NCI-H2171 (cell line): Measurements from ENCODE around the gene PTGR3.

Experiments used
- DNase-seq: peaks from one replicate; lab custom pipeline; 2025; lab: John Stamatoyannopoulos, UW

PTGR3 gene

DNA sequence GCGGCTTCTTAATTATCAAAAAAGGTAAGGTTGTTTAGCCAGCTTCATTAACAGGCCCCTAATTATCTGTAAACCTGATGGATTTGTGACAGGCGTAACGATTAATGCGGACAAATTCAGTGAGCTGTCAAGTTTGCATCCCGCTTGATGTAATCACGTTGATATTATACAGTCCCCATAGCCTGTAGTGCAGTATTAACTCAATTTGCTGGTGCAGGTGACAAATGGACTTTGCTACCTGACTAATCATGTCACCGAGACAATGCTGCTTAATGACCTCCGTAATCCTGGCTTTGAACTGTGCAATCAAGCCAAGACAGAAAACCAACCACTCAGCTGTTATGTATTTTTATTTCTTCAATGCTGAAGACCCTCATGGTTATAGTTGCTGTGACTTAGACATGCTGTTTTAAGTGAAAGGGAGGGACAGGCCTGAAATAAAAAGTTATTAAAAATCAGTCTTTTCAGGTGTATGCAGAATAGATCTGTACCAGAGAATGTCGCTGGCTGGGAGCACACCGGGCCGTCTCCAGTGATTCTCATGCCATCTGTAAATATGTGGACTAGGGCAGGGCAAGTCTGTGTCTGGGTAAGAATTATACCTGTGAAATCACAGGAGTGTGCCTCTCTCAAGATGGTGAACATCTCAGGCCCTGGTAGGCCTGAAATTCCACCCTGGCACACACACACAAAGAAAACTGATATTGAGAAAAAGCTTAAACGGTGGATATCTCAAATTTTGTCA, 6.0 kb upstream of the PTGR3 start:
- no peak for DNase-seq

DNA sequence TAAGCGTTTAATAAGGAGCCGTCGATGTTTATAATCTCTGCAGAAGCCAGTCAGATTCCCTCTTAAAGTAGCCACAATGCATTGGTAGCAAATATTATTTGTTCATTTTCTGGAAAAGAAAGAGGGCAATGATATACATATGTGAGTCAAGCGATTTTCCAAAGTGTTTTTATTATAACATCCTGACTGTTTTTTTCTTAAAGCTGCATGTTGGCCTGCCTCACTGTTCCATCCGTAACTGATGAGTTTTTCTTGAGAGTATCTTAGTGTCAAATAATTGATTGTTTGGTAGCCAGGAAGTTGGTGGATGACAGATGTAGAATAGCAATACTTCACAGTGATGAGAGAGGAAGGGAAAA, 5.4 kb upstream of the PTGR3 start:
- no peak for DNase-seq

DNA sequence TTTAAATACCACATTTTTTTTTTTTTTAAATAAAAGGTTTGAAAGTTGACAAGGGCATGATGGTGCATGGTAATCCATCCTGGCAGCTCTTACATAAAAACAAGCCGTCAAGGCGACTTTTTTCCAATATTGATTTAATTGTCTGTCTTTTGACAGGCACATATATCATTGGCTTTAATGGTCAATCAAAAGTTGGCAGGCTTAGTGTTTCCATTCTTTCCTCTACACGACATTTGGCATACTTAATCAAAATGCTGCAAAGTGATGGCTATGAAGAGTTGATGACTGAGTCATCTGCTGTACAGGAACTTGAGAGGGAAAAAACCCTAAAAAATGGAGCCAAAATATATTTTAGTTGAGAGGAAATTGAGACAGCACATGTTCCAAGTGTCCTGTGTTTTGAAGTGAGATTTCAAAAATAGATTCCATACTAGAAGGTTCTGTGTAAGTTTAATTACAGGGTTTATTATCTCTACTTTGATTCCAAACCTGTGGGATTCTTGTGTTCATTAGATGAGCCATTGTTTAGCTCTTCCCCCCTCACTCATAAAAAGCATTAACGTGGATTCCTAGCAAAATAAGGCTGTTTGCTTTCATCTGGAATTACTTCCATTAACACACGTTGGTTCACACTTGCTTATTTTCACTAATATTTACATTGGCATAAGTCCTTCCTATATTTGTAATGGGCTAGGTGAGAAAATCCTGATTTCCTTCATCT, 4.8 kb upstream of the PTGR3 start:
- DNase-seq = no peak

DNA sequence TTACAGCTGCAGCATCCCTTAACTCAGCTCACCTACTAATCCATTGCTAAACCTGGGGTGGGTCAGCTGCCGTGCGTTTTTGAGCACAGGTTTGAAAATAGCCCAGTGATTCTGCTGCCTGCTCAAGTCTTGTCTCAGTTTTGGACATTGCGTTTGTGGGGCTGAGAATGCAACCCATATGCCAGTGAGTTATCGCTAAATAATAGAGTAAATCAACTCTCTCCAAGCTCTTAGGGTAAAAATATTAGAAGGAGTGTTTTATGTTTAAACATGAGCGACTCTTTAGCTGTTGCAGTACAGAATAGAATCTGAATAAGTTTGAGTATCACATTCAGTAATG, 3.8 kb upstream of the PTGR3 start:
- DNase-seq = no peak

DNA sequence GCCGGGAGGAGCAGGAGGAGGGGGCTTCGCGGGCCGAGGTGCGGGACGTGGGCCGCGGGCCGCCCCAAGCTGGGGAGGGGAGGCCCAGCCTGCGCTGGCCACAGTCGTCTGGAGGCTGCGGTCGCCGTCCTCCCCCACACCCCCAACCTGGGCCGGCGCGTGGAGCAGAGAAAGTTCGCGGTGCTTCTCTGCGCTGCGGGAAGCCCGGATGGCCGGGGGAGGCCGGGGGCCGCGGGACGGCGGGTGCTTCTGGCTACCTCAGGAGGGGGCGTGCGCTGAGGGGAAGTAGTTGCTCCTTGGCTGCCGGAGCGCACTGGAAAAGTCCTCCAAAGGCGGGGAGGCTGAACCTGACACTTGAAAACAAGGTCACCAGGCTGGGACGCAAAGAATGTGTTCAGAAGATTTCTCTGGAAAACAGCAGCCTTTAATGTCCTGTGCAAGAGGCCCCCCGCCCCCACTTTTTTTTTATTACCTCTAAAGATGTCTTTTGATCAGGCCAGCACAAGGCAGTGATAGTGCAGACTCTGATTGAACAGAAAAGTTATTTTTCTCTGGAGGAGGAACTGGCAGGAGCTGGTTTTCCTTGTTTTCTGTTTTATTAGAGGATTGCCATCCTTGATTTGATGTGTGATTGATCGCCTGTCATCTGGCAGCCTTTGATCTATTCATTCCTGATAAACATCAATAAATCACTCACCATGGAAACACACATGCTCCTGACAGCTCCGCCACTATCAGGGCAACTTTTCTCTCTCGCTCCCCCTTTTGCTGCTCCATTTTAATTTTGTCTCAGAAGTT, 3.2 kb upstream of the PTGR3 start:
- no peak for DNase-seq

DNA sequence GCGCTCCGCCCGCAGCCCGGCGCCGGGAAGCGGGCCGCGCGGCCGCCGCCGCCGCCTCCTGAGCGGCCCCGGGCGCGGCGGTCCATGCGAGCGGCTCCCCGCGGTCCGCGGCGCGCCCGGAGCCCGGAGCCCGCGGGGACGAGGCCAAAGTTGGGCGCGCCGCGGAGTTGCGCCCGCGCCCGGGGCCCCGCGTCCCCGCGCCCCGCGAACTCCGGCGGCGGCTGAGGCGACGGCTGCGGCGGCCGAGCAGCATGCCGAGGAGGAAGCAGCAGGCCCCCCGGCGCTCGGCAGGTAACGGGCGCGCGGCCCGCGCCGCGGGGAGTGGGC, 2.6 kb upstream of the PTGR3 start:
- DNase-seq = no peak

DNA sequence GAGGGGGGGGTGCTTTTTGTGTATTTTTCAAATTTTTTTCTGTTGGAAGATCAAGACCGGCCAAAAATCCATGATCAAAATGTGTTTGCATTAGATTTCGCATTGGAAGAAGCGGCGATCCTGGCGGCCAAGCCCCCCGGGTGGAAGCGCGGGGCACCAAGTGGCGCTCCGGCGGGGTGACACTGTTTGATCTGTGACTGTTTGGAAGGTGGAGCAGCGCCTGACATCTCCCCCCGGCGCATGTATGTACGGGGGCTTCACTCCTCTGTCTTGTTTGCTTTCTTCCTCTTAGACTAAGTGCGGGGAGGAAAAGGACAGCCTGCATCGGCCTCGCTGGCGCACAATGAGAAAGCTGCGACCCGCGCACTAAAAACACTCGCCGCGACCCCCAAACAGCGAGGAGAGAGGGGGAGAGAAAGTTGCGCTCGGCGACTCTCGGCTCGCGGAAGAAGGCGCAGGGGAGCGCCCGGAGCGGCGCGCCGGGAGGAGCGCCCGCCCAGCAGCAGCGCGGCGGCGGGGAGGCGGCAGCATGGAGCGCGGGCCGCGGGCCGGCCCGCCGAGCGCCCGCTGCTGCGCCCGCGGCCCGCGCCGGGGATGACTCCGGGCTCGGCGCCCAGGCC, 2.2 kb upstream of the PTGR3 start:
- no peak for DNase-seq

DNA sequence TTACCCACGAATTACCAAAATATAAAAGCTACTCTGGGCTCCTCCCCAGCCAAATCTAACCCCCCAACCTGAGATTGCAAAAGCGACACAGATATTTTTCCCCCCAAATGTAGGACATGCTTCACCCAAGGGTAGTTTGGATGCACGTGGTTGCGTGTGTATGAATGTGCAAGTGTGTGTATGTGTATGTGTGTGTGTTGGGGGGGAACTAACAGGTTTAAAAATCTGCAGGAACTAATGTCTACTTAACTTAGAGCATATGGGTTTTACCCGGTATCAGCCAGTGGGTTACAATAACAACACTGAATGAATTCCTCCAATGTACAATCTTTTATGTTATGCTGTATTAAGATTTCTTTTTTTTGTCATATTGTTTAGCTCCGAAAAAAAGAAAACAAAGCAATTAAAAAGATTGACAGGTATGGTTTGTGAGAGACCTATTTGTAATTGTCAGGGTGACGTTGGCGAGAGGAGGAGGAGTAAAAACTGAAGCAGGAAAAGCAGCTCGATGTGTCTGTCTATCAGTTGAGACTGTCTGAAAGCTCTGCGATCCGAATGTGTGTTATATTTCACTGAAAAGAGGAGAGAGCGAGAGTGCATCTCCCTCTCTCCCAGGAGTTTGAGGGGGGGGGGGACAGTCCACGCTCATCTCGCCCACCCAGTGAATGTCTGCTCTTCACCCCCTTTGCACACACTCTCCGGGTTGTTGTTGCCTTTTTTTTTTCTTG, 1.5 kb upstream of the PTGR3 start, which contains the start of gene TSHZ1:
Gene TSHZ1 (plus strand): TSS at position 524 of the 728 bp plus-strand sequence. CDS start 1,080 bp downstream, outside the sequence.
- peak; percentile 51 for DNase-seq

DNA sequence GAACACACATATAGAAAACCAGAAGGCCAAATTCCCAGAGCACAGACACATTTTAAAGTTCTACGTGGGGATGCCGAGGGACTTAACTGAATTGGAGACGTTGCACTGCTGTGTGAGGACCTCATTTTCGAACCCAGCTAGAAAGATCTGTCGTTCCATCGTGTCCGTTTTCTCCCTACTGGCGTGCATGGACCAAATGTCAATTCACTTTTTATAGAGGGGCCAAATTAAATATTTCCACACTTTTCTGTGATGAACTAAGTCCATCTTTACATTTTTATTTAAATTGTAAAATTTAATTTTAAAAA, 966 bp upstream of the PTGR3 start:
- DNase-seq = no peak

DNA sequence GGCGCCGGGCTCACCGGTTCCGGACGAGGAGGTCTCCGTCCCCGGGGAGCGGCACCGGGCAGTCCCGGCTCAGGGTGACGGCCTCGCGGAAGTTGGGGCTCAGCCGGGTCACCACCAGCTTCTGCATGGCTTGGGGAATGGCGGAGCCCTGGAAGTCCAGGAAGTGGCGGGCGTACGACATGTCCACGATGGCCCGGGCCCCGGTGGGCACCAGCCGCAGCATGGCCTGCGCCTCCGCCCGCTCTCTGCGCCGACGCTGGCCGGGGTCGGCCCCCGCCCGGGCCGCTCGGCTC, 157 bp downstream of the PTGR3 start:
- no peak for DNase-seq

DNA sequence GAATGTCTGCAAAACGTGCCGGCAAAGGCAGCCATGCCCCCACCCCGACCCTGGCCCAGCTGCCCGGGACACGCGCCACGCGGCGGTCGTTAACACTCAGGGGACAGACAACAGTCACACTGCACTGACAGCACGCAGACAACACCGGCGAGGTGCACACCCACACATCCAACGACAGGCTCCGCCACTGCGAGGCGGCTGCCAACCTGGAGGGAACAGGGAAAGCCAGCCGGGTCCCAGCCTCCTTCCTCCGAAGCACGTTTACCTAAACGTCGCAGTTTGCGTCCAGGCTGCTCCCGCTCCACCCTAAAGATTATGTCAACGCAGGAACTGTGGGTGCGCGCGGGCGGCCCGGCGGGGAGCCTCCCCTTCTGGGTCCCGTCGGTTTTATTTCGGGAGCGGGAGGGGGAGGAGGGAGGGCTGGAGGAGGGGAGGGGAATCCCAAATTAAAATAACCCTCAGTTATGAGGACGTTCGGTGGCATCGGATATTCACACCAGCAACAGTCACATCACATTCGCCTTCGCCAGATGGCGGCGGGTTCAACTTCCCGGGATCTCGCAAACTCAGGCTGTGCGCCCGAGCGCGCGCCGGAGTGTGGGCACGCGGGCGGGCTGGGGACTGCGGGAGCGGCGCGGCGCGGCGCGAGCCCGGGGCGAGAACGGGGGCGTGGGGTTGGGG, 644 bp downstream of the PTGR3 start:
- DNase-seq = peak; percentile 37

DNA sequence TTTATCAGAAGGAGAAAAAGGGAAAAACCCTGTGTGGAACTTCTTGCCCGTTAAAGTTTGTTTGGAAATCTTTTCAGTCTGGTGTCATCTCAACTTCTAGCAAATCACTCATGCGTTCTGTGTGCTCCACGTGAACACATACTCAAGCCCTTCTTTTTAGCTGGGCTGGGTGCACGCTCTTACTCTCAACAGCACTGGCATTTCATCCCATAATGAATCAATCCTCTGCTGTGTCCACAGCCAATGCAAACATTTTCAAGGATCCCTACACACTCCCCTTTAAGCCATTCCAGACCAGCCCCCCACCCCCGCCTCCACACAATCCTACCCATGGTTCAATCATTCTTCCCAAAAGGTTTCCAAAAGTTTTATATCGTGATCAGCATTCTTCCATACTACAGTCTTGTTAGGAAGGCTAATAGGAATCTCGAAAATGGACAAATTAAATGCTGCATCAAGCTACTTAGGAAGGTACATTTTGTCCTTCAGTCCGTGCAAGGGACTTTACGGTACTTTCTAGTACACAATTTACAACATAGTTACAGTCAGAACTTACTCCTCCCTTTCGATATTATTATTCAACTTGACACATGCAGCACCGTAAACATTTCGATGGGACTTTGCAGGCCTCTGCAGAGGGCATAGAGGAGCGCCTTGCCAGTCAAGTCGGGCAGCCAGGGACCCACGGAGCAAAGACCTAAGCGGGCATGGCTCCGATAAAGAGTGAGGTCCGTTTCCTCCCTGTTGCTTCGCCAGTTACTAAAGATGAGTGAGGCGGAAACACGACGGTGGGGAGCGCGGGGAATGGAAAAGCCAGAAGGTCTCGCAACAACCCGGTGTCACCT, 1.4 kb downstream of the PTGR3 start:
- no peak for DNase-seq

DNA sequence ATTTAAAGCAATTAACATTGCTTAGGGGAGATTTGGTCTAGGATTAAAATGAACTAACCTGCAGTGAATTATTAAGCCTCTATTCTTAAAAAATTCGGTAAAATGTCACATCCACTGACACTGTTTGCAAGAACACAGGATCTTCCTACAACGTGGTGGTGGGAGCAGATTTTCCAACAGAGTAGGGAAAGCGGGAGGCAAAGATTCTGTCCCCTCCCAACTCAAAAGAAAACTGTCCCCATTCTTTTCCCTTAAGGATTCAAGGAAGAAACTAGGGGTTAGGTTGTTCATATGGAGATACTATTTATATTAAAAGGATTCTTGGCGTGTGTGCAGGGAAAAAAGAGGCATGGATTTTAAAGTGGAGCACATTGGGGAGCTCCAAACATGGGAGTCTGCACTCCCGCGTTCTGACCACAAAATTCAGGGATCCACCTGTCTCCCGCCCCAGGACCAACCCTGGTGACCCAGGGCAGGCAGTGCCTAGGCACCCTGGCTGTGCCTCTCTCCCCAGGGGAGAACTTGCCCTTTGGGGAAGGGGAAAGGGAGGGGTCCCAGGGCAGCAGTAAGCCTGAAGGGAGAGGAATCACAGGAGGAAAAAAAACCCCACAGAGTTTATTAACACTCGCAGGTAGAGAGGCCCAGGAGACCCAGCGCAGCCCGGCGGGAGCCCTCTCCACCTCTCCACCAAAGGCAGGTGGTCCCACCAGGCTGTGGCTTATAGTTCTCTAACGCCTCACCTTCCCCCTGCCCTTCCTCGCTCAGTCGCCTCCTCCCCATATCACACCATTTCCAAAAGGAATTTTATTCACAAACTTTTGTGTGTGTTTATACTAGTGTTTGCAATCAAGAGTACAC, 2.3 kb downstream of the PTGR3 start:
- no peak for DNase-seq

DNA sequence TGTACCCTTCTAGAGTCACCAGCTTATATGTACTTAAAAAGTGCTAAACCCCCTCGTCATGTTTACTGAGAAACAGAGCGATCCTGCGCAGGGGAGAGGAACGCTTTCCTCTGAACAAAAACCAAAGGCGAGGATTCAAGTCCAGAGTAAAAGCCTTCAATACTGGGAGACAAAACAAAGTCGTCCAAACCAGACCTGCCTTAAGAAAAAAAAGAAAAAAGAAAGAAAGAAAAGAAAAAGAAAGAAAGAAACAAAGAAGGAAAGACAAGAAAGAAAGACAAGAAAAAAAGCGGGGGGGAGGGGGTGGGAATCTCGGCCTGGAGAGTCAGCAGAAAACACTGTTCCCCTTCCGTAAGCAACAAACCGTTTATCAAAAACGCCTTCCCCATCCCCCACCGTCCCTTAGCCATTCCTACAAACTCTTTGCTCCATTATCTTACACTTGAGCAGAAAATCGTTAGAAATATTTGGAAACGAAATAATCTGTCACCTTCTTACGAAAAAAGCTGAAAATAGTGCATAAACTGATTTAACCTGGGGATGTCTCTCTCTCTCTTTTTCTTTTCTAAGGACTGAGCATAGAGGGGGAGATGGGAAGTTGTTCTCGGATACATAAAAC, 3.3 kb downstream of the PTGR3 start:
- DNase-seq = no peak

DNA sequence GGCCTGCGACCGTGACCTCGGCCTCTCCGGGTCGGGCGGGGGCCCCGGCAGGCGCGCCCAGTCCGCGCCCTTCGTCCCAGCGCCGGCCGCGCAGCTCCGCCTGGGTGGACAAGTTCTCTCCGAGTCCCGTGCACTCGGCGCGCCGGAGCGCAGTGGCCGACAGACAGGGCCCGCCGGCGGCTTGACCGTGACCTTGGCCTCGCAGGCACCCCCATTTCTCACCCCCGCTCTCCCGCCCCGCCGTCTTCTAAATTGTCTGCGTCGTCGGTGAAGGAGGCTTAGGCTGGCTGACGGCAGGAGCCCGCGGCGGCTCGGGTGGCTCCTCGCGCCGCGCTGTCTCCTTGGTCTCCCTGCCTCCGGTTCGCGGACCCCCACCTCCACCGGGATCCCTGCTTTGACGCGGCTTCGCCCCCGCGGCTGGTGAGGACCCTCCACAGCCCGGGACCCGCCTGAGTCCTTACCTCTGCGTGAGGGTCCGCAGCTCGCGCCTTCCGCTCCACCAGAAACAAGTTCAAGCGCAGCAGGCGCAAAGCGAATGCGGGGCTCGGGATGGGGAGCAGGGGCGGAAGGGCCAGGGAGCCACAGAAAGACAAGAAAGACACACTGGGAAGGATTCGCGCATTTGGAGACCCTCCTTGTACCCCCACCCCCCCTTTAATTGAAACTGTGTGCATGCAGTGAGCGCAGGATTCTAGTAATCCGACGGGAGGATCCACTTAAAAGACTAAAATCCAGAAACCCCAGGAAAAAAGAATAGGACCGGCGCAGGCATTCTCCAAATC, 4.0 kb downstream of the PTGR3 start:
- no peak for DNase-seq

DNA sequence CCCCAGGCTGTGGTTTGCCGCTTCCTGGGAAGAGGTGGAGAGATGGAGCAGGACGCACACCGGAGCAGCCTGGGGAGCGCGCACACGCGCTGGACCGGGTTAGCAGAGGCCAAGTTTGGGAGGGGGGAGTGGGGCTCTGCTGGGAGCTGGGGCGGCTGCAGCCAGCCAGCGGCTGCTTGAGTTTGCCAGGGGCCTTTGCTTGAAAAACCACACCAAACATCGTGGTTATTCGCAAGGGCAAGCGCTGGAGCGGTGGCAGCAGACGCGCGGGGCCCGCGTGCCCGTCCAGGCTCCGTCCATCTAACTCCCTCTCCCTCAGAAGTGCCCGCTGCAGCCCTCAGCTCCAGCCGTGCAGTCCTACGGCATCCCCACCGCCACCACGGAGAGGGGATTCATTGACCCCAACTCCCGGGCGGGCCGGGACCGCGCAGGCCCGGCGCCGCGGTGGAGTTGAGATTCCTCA, 4.6 kb downstream of the PTGR3 start:
- DNase-seq = no peak

DNA sequence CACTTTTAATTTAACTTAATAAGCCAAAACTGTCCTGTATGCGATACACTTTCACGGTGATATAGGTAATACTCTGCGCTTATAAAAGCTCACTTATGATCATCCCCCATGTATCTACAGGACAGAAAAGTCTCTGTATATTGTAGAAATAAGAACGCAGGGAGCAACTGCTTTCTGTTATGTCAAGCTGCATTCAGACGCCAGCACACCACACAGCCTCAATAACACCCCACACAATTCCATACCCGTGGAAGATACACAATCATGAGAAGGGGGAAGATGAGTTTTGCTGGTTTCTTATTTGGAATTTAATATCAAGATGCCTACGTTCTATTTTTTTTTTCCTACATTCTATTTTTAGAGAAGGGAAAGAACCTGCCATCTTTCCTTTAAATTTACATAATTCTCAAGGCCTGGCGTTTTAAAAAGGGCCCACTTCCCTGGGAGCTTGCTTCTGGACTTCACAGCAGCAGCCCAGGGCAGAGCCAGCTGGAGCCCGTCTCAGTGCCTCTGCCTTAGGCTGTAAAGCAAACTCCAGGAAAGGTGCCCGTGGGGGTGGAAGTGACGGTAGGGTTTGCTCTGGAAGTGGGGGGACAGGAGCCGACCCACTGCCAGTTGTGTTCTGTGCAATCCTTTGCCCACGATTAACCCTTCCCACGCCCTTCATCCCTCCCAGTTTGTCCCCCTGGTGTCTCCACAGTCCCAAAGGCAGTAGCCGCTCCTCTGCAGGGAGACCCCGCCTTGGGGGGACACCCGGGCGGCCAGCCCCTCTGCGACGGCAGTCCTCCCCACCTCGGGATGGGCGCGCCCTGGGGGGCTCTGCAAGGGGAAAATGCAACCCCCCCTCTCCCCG, 5.3 kb downstream of the PTGR3 start:
- no peak for DNase-seq
